Fibroblast of lung (primary cell): ENCODE data around the gene KCNIP4. TPM values are rescaled to one million over a fixed set of nuclear protein-coding genes. Genes with fewer than 3 reads are reported as not detected.

Source experiments
- DNase-seq, 2 donors: peaks; one replicate each; pipeline versions ENCODE4 v3.0.0 to v3.0.0-alpha.2; 2010; ENCODE audit warnings: low read depth in 2 of 2
- H2AFZ ChIP-seq: 2 replicates; pipeline ENCODE4 v1.5.1; 2012; ENCODE audit warnings: low read length, control low read depth, inconsistent platforms
- H3K27ac ChIP-seq: 2 replicates; pipeline ENCODE4 v1.5.1; 2011; ENCODE audit warnings: low read length, control low read depth; ENCODE audit not compliant: insufficient read depth
- H3K27me3 ChIP-seq: 2 replicates; pipeline ENCODE4 v1.5.1; 2011; ENCODE audit warnings: mild to moderate bottlenecking, low read length; ENCODE audit not compliant: control insufficient read depth, insufficient read depth
- H3K36me3 ChIP-seq: 2 replicates; pipeline ENCODE4 v1.5.1; 2011; ENCODE audit warnings: low read length; ENCODE audit not compliant: control insufficient read depth, insufficient read depth
- H3K4me1 ChIP-seq: 2 replicates; pipeline ENCODE4 v1.5.1; 2011; ENCODE audit warnings: low read length; ENCODE audit not compliant: control insufficient read depth, insufficient read depth; ENCODE audit errors: extremely low read depth
- H3K4me2 ChIP-seq: 2 replicates; pipeline ENCODE4 v1.5.1; 2011; ENCODE audit warnings: low read length, control low read depth; ENCODE audit not compliant: insufficient read depth; ENCODE audit errors: extremely low read depth
- H3K4me3 ChIP-seq, 4 experiments: fragments of 200-600 bp in 1 of 4; sonication (generic) in 1 of 4; replicated peaks in 1 of 4; 2 replicates each; pipeline ENCODE4 v1.5.1; 2011 to 2016; ENCODE audit warnings: low read length in 4 of 4, low read depth in 3 of 4, mild to moderate bottlenecking in 3 of 4, control low read depth in 2 of 4, inconsistent platforms in 1 of 4, mixed read lengths in 1 of 4; ENCODE audit not compliant: insufficient read depth in 1 of 4; ENCODE audit errors: control extremely low read depth in 1 of 4
- H3K79me2 ChIP-seq: 2 replicates; pipeline ENCODE4 v1.5.1; 2012; ENCODE audit warnings: mild to moderate bottlenecking, low read length, inconsistent platforms; ENCODE audit not compliant: control insufficient read depth, insufficient read depth
- H3K9ac ChIP-seq: 2 replicates; pipeline ENCODE4 v1.5.1; 2011; ENCODE audit warnings: mild to moderate bottlenecking, low read length, control low read depth; ENCODE audit not compliant: insufficient read depth
- H3K9me3 ChIP-seq: 2 replicates; pipeline ENCODE4 v1.5.1; 2012; ENCODE audit warnings: low read depth, low read length; ENCODE audit not compliant: control insufficient read depth, insufficient read depth
- H4K20me1 ChIP-seq: 2 replicates; pipeline ENCODE4 v1.5.1; 2011; ENCODE audit warnings: low read length; ENCODE audit not compliant: control insufficient read depth, insufficient read depth; ENCODE audit errors: extremely low read depth
- EZH2 ChIP-seq: IDR thresholded peaks from 2 replicates; pipeline ENCODE4 v1.5.1; 2012; ENCODE audit warnings: low read length, control low read depth, mild to moderate bottlenecking; ENCODE audit errors: missing control alignments
- polyA plus RNA-seq, 2 donors: library from polyadenylated mRNA; depleted of rRNA in 1 of 2; stranded (reverse) in 1 of 2; unstranded in 1 of 2; fragments of >200 nt; gene quantifications; 2 replicates each; pipeline ENCODE4 v1.2.1, GENCODE V29; 2011 to 2012; ENCODE audit warnings: missing spikeins in 1 of 2
- total RNA-seq: library from RNA; depleted of rRNA; stranded (reverse); fragments of >200 nt; gene quantifications from 2 replicates; pipeline ENCODE4 v1.2.1, GENCODE V29; 2014
- TF ChIP-seq, protein P1 (sequence below), 2 donors: IDR thresholded peaks in 1 of 2; conservative IDR thresholded peaks in 1 of 2; 1 replicate in 1 of 2; 2 replicates in 1 of 2; pipeline ENCODE4 v1.5.1; 2011 to 2012; ENCODE audit warnings: low read length in 2 of 2, control low read depth in 1 of 2, inconsistent platforms in 1 of 2, low read depth in 1 of 2, mild to moderate bottlenecking in 1 of 2

The KCNIP4 gene
- total and polyA plus RNA-seq, 2 donors (not counting 1 experiment from before 2014, with no cell fraction given), result not detected

DNA sequence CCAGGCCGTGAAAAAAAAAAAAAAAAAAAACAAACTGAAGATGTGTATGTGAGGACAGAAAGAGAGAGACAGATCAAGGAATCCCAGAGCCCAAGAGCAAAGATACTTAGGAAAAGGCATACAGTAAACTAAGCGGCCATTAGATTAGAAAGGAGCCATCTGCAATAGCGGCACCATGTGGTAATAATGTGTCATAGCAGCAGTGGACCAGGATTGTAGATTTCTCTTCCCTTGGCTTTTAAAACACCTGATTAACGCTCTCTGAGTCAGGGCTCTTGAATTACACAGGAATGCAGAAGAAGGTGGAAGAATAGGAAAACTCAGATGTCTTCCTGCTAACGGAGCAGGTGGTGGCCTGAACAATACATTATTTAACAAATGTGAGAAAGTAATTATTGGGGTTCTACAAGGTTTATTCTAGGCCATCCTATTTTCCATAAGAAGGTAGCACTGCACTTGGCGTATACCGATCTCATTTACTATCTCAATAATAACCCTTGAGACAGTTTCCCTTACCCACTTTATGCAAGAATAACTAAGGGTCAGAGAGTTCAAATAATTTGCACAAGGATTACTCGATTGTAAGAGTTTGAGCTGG is 182.7 kb downstream of the KCNIP4 start:
- no peak for TF ChIP-seq EZH2
- TF ChIP-seq, protein P1, sequence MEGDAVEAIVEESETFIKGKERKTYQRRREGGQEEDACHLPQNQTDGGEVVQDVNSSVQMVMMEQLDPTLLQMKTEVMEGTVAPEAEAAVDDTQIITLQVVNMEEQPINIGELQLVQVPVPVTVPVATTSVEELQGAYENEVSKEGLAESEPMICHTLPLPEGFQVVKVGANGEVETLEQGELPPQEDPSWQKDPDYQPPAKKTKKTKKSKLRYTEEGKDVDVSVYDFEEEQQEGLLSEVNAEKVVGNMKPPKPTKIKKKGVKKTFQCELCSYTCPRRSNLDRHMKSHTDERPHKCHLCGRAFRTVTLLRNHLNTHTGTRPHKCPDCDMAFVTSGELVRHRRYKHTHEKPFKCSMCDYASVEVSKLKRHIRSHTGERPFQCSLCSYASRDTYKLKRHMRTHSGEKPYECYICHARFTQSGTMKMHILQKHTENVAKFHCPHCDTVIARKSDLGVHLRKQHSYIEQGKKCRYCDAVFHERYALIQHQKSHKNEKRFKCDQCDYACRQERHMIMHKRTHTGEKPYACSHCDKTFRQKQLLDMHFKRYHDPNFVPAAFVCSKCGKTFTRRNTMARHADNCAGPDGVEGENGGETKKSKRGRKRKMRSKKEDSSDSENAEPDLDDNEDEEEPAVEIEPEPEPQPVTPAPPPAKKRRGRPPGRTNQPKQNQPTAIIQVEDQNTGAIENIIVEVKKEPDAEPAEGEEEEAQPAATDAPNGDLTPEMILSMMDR (conservative IDR thresholded peaks at IDR 0.05 in 1 of 2, IDR thresholded peaks at IDR 0.05 in 1 of 2; ENCODE audit: low read depth in 1 of 2, low read length in 2 of 2), result peak; percentile 92 to 97
- H4K20me1 ChIP-seq, result no peaks in the 10 kb centered on the region
- no peak overlapping the region for H2AFZ ChIP-seq
- no peak overlapping the region for H3K27ac ChIP-seq
- no peak overlapping the region for H3K4me3 ChIP-seq
- no peaks in the 10 kb centered on the region for H3K79me2 ChIP-seq
- no peaks in the 10 kb centered on the region for H3K9me3 ChIP-seq
- no peak overlapping the region for H3K9ac ChIP-seq
- no peaks in the 10 kb centered on the region for H3K4me1 ChIP-seq
- DNase-seq, result peak; percentile 35 to 55
- no peaks in the 10 kb centered on the region for H3K27me3 ChIP-seq
- H3K4me2 ChIP-seq, result no peak overlapping the region
- no peaks in the 10 kb centered on the region for H3K36me3 ChIP-seq

DNA sequence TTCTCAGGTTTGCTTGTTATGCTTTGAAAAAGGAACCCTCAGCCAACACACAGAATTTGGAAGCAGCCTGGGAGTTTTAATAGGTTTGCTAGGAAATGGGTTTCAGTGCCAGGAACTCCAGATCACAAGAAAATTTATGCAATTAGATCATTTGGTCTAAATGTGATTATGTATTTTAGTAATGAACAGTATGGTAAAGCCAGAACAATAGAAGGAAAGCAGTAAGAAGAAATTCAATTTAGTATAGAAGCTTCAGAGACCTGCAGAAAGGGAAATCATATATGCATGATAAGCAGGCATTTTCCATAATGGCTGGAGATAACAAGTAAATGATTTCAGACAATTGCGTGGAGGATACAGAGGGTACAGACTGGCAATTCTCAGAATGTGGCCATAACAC is 184.7 kb downstream of the KCNIP4 start:
- Histone ChIP-seq H2AFZ (no peak overlapping the region), H3K36me3 (no peaks in the 10 kb centered on the region), H3K4me2 (no peak overlapping the region), H3K9me3 (no peaks in the 10 kb centered on the region), H4K20me1 (no peaks in the 10 kb centered on the region), H3K4me1 (no peaks in the 10 kb centered on the region), H3K27ac (no peak overlapping the region), H3K79me2 (no peaks in the 10 kb centered on the region), H3K27me3 (no peaks in the 10 kb centered on the region), H3K4me3 (no peak overlapping the region), H3K9ac (no peak overlapping the region)
- DNase-seq, result no peak
- no peak for TF ChIP-seq EZH2
- TF ChIP-seq, protein P1 (conservative IDR thresholded peaks at IDR 0.05 in 1 of 2, IDR thresholded peaks at IDR 0.05 in 1 of 2; ENCODE audit: low read depth in 1 of 2, low read length in 2 of 2), result no peak

DNA sequence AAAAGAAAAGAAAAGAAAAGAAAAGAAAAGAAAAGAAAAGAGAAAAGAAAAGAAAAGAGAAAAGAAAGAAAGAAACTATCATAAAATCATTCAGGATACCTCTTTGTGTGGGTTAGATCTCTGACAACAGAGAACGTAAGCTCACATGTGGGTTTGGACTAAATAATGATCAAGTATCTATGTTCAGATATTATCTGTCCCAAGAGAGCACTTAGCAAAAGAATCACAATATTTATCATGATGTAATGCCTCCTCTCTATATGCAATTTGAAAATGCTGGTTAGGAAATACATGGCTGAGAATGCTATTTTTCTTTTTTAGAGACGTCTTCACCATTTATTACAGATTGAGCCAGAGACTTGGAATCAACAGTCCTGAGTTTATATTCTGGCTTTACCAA is 191.3 kb downstream of the KCNIP4 start:
- DNase-seq, result peak in 1 of 2 donors; percentile 8
- Histone ChIP-seq H3K9me3 (no peaks in the 10 kb centered on the region), H3K27ac (no peak overlapping the region), H3K4me2 (no peak overlapping the region), H3K79me2 (no peaks in the 10 kb centered on the region), H3K27me3 (no peaks in the 10 kb centered on the region), H3K9ac (no peak overlapping the region), H2AFZ (no peak overlapping the region), H3K4me3 (no peak overlapping the region), H3K4me1 (no peaks in the 10 kb centered on the region), H3K36me3 (no peaks in the 10 kb centered on the region), H4K20me1 (no peaks in the 10 kb centered on the region)
- TF ChIP-seq, protein P1 (conservative IDR thresholded peaks at IDR 0.05 in 1 of 2, IDR thresholded peaks at IDR 0.05 in 1 of 2; ENCODE audit: low read depth in 1 of 2, low read length in 2 of 2), result no peak
- no peak for TF ChIP-seq EZH2
